ENCODE measurements around the gene ABCF1.
A peak's percentile ranks its signal among the peaks of the same experiment; 100 is the strongest.

ABCF1 gene

DNA sequence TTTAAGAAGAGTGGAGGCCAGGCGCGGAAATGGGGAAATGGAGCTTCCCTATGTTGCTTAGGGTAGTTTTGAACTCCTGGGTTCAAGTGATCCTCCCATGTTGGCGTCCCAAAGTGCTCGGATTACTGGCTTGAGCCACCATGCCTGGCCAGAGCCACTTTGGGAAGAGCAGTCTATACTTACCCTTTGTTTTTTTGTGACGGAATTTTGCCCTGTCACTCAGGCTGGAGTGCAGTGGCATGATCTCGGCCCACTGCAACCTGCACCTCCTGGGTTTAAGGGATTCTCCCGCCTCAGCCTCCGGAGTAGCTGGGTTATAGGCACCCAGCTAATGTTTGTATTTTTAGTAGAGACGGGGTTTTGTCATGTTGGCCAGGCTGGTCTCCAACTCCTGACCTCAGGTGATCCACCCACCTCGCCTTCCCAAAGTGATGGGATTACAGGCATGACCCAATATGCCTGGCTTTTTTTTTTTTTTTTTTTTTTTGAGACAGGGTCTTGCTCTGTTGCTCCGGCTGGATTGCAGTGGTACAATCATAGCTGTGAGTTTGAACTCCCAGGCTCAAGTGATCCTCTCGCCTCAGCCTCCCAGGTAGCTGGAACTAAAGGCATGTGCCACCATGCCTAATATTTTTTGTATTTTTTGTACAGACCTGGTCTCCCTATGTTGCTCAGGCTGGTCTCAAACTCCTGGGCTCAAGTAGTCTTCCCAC, 27.8 kb downstream of the ABCF1 start:
- no peak for DNase-seq (ENCODE audit: low read depth)
- no peak overlapping the region for H3K4me3 ChIP-seq (ENCODE audit: low read depth, low read length)

DNA sequence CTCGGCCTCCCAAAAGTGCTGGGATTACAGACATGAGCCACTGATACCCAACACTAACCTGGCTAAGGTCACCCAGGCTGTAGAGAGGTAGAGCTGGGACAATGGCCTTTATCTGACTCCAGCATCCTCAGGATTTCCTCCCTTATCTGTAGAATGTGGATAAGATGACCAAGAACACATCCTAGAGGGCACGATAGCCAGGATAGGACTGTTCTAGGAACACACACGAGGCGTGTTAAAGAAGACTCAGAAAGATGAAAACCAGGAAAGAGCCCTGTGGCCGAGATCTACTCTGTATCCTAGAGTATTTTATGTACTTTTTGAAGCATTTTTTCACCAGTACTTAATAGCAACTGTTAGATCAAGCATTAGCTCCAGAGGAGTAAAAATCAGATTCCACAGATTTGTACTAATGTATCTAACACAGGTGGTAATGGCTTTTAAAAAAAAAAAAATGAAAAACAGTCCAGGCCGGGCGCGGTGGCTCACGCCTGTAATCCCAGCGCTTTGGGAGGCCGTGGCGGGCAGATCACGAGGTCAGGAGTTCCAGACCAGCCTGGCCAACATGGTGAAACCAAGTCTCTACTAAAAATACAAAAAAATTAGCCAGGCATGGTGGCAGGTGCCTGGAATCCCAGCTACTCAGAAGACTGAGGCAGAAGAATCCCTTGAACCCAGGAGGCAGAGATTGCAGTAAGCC, 28.5 kb downstream of the ABCF1 start:
- H3K4me3 ChIP-seq (ENCODE audit: low read depth, low read length): no peak overlapping the region
- DNase-seq (ENCODE audit: low read depth): no peak

DNA sequence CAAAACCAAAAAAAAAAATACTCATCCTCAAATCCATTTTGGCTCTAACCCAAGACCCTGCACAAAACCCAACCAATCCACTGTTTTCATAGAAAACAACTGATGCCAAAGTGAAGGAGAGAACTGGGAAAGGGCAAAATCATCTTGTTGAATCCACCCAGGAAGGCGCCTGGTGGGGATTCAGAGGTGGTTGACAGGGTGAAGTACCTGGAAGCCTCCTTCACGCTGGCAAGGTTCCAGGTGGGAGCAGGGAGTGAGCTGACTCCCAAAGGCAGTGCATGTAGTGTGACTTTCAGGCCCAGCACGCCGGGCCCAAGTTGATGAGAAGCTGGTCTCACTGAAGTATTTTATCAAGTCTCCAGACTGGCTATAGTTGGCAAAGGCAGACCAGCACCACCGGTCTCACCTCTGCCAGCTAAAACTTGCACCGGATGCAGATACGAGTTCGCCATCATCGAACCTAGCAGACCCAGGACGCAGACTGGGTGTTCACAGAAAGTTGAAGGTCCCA, 29.3 kb downstream of the ABCF1 start:
- DNase-seq (ENCODE audit: low read depth): no peak
- no peak overlapping the region for H3K4me3 ChIP-seq (ENCODE audit: low read depth, low read length)

DNA sequence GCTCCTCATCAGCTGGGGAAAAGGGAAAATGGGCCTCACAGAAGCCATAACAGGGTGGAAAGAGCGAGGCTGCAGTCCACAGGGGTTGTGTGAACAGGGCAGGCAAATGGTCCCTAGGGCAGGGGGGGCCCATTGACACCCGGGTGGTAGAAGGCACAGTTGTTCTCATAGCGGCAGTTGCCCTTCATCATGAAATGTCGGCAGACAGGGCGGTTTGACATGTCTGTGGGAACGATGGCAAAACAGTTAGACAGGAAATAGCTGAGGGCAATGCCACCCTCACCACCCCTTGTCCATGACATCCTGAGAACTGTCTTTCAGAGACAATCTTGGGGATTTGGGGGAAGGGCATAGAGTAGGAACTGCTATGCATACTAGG, 30.2 kb downstream of the ABCF1 start:
- DNase-seq (ENCODE audit: low read depth): no peak

DNA sequence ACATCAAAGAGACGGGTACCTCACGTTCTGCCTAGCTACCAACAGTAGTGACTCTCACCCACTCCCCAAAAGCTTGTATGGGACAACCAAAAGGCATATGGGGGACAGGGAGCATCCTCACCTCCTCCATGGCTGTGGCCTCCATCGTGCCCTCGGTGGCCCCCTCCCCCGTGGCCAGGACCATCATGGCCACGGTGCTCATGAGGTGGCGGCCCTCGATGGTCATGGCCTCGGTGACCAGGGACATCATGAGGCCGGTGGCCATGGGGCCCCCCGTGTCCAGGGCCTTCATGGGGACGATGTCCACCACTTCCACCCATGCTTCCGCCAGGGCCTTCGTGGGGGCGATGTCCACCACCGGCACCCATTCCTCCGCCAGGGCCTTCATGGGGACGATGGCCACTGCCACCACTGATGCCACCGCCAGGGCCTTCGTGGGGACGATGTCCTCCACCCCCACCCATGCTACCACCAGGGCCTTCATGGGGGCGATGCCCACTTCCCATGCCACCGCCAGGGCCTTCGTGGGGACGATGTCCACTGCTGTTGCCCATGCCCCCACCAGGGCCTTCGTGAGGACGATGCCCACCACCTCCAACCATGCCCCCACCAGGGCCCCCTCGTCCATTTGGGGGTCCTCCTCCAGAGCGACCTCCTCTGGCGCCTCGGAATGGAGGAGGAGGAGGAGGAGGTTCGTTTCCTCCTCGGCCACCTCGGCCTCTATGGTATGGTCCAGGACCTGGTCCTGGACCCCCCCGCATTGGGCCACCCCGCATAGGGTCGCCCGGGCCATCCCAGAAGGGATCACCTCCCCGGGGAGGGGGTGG, 30.8 kb downstream of the ABCF1 start:
- DNase-seq (ENCODE audit: low read depth): no peak
- no peak overlapping the region for H3K4me3 ChIP-seq (ENCODE audit: low read depth, low read length)

More for the DNA sequence above, 30.2 kb downstream of the ABCF1 start:
- no peak overlapping the region for H3K4me3 ChIP-seq (ENCODE audit: low read depth, low read length)

DNA sequence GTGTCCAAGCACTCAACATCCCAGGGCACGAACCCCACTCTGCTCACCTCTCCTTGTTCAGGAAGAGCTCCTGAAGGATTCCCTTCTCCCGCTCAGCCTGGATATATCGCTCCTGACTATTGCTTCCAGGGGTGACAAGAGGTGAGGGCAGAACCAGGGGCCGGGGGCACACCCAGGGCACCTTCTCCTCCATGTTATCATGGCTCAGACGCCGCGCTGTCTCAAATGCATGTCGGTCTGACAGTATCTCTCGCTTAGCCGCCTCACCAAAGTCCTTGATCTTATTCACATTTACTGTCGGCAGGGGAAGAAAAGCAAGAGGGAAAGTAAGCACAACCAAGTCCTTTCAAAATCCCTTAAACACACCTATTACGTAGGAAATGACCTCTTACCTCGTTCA, 32.7 kb downstream of the ABCF1 start:
- no peak overlapping the region for H3K4me3 ChIP-seq (ENCODE audit: low read depth, low read length)
- no peak for DNase-seq (ENCODE audit: low read depth)

DNA sequence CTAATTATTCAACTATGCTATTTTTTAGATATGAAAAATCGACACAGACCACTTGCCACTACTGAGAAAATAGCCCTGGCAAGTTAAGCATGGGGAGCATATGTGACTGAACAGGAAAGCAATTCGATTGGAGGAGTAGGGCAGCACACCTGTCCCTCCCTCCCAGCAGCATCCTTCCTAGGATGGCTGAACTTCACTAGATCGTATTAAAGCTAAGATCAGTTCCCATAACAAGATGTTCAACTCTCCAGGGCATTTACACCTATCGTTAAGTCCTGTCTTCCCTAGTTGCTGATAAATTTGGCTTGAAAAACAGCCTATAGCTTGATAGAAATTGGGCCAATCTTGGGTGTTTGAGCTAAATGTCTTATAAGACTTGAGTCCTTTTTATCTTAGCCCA, 38.8 kb downstream of the ABCF1 start:
- H3K4me3 ChIP-seq (ENCODE audit: low read depth, low read length): no peak overlapping the region
- DNase-seq (ENCODE audit: low read depth): no peak

DNA sequence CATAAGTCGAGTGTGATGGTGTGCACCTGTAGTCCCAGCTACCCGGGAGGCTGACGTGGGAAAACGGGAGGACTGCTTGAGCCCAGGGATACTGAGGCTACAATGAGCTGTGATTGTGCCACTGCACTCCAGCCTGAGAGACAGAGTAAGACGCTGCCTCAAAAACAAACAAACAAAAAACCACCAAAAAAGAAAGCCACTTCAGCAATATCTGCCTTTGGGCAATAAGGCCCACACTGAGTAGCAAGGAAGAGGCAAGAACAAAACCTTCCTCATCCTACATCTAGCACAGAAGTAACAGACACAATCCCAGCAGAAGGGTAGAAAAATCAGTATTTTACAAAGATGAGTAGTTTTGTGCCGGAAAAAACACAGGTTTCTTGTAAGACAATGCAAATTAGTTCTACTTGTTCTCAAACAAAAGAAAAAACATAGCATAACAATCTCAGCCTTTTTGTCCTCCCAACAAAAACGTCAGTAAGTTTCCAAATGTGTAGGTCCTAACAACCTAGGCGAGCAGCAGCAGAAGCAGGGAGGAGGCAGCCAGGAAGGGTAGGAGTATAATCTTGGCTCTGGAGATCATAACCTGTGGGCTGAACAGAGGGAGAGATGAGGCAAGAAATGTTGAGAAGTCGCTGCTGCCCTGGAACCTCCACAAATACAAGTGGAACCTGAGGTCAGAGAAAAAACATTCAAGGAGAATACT, 40.1 kb downstream of the ABCF1 start:
- no peak overlapping the region for H3K4me3 ChIP-seq (ENCODE audit: low read depth, low read length)
- no peak for DNase-seq (ENCODE audit: low read depth)

DNA sequence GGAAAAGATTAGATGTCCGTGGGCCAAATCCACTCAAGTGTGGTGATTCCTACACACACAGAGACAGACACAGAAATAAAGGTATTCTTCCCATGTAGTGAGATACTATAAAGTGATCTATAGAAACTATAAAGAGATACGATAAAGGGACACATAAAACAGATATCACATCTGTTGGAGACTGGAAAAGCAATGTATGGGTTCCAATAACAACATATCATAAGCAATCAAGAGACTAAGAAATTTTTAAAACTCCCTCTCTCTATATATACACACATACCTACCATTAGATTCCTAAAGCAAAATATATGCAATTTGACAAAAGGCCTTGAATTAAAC, 40.6 kb downstream of the ABCF1 start:
- no peak overlapping the region for H3K4me3 ChIP-seq (ENCODE audit: low read depth, low read length)

DNA sequence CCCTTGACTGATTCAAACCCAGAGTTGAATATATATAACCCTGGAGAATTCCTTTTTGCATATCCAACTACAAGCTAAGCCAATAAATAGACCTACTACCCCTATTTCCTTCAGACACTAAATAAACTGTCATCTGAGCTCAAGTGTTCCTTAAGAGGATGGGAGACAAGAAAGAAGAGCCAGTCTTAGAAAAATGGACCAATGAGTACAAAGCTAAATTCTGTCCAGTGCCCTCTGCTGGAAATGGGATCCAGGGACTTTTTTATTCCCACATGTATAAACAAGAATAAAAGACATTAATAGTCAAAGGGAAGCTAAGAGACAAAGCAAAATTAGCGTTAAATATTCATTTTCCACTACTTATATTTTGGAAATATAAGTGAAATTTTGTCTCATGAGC, 41.0 kb downstream of the ABCF1 start:
- no peak for DNase-seq (ENCODE audit: low read depth)
- H3K4me3 ChIP-seq (ENCODE audit: low read depth, low read length): no peak overlapping the region

More for the DNA sequence above, 40.6 kb downstream of the ABCF1 start:
- DNase-seq (ENCODE audit: low read depth): no peak

DNA sequence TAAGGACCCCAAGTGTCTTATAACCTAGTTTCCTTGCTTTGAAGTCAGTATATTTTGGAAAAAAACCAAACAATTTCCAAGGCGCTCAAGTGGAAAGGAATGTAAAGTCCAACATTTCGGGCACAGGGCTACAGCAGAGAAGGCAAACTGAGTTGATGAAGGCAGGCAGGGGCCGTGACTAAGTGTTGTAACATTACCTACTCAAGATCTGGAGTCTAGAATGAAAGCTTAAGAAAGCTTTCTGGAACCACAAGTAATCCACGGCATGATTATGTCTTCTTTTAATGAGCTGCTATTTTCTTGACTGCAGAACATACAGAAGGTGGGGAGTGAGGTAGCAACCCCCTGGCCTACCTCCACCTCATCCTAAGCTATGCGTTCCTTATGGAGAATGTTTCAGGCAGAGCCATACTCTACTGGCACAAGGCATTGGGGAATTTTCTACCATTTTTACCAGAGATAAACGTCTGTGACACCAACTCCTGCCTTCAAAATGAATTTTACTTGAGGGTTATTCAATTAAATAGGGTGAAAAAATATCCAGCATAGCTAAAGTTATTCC, 41.5 kb downstream of the ABCF1 start:
- DNase-seq (ENCODE audit: low read depth): no peak
- H3K4me3 ChIP-seq (ENCODE audit: low read depth, low read length): no peak overlapping the region

DNA sequence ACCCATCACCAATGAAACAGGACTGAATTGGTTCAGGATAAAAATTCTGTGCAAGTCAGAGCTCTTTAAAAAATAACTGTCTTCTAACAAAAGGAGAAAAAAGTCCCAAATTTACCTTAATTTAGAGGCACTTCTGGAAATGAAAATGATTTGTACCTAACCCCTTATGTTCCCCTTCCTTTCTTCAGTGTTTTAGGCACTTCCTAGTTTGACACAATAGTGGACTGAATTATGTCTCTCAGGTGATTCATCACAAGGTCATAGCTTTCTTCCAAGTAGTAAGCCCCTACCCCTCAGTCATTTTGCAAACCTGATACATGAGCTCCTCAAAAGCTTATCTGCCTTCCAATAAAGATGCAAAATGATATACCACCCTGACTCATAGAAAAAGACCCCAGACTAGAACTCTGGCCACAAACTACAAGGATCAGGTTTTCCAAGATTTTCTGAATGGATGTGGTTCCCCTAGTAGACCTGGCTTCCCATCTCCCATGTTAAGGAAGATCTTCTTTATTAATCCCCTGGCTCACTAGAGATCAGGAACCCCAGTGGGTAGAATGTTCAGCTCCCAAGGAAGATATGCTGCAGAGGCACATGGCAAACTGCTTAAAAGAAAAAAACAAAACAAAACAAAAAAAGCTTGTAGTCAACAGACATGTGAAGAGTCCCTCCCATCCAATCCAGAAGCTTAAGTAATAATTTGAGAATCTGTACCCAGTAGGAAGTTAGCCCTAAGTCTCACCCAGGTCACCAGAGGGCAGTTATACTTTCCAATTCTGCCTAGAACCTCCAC, 42.2 kb downstream of the ABCF1 start:
- no peak for DNase-seq (ENCODE audit: low read depth)
- no peak overlapping the region for H3K4me3 ChIP-seq (ENCODE audit: low read depth, low read length)

DNA sequence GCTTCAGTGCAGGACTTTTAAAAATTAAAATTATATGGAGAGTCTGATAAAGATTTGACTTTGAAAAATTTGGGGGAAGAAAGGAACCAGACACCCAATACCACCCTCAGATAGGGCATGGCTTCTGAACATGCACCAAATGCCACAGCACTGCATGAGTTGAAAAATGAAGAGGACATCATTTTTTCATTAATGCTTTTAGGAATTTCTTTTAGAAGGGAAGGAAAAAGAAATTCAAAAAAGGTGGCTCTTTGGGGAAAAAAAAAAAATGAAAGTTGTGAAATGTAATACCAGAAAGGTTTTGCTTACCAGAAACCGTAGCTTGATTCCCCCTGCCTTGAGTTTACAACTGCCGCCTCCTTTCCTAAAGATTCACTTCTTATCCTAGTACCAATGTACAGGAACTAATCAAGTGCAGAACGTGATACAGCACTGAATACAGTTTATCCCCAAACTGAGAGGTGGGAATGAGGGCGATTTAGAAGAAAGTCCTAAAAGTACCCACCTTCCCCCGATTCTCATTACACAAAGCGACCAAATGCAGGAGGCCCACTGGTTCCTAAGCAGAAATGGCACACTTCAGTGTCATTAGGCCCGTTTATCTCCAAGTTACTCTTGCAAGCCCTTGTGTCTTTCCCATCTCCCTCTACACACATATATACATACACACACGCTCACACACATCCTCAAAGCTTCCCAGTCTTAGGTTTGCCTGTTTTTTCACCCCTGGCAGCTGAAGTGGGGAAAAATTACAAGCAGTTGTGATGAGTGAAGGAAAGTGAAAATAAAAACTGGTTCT, 43.0 kb downstream of the ABCF1 start:
- peak overlapping the region; percentile 37 for H3K4me3 ChIP-seq (ENCODE audit: low read depth, low read length)
- DNase-seq (ENCODE audit: low read depth): no peak

DNA sequence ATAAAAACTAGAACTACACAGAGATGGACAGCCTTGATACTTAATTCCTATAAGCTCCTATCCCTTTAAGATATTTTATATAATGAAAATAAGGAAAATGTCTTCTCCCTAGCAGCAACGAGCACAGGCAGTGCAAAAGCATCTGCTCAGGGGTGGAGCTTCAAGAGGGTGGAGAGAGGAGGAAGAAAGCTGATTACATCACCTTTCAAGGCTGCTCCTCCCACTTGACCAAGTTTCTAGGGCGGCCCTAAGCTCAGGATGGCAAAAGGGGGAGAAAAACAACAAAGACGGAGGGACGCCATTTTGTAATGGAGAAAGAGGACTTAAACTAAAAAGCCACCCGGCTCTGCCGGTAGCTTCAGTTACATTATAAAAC, 43.6 kb downstream of the ABCF1 start:
- DNase-seq (ENCODE audit: low read depth): peak; percentile 90
- H3K4me3 ChIP-seq (ENCODE audit: low read depth, low read length): peak overlapping the region; percentile 86

DNA sequence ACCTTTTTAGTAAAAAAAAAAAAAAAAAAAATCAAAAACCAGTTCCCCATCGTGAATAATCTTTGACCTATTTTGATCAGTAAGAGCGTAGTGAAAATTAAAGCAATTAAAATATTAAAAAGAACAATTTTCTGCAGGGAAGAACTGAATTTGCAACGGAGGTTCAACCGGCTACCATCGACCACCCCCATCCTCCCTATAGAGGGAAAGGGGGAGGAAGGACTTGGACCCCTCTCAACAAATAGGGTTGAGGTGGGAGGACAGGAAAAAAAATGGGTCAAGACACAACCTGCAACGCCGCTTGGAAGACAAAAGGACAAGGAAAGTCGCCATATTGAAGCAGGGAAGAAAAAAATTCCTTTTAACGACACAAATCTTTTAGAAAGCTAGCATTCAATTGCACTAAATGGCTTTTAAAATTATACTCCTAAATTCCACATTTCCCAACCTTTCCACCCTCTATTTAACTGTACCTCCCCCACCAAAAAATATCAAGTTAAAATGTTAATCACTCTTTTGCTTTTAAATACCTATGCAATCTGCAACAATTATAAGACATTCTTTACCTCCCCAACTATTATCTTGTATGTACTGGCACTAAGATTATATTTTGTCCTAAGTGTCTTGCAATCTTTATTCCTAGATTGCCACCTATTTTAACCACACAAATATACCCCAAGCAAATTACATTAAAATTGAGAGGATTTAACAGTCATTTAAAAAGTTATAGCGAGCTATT, 44.1 kb downstream of the ABCF1 start:
- DNase-seq (ENCODE audit: low read depth): peak; percentile 69
- H3K4me3 ChIP-seq (ENCODE audit: low read depth, low read length): peak overlapping the region; percentile 86

DNA sequence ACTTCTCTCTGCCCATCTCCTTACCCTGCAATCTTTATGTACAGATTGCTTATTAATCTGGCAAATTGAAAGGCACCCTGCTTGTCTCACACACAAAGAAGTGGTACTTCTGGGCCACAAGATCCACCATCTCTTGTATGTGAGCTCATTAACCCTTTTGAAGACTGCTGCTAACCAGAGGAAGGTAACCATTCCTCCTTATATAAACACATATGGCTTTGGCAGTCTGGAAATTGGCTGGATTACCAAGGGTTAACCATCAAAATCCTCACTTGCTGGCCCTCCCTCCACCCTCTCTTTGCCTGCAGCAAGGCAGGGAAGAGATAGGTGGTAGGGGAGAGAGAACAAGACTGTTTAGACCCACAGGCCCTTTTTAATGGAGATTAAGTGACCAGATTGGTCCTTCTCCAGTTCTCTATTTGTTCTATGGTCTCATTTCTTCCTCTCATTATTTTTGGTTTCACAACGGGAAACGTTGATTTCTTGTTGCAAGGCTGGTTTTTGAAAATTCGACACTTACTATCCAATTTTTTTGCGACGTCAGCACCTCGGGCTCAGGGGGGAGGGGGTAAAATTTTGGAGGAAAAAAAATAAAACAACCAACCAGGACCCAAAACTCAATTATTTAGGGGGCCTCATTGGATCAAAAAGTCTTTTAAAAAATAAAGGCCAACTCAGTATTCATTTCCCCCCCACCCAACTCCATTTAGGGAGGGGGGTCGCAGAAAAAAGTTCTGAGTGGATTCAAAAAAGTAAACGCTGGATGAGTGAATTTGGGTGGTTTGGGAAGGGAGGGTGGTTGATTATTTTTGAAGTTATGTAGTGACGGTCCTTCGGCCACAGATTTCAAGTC, 44.9 kb downstream of the ABCF1 start:
- no peak for DNase-seq (ENCODE audit: low read depth)
- peak overlapping the region; percentile 86 for H3K4me3 ChIP-seq (ENCODE audit: low read depth, low read length)
